IMR-90 (cell line): ENCODE data around the gene ASB13. TPM values are rescaled to one million over a fixed set of nuclear protein-coding genes. Genes with fewer than 3 reads are reported as not detected.

Source experiments
- ATAC-seq: fragments of 200-7000 bp; cut with Tn5 transposase; 2 replicates; pipeline ENCODE4 v1.9.1; 2020; ENCODE audit warnings: low read depth, mild to moderate bottlenecking, moderate library complexity
- BruUV-seq: library from RNA; stranded (reverse); fragments of 400-500 nt; replicated peaks from 2 replicates; lab custom pipeline; 2021; lab: Mats Ljungman, UMichigan
- CTCF ChIA-PET: fragments of 300-600 bp; formaldehyde crosslinking; extraction: SDS; loops from one replicate; lab custom pipeline; 2021; ENCODE audit warnings: antibody characterized with exemption; lab: Yijun Ruan, JAX
- POLR2A ChIA-PET: fragments of 300-600 bp; sonication (Branson Sonifier 250); formaldehyde crosslinking; loops from one replicate; lab custom pipeline; 2022; ENCODE audit warnings: antibody characterized with exemption; ENCODE audit not compliant: unreplicated experiment; lab: Charles Lee
- DNase-seq: peaks from one replicate; pipeline ENCODE4 v3.0.0; 2013
- H2AFZ ChIP-seq: replicated peaks from 2 replicates; pipeline ENCODE3; 2013; ENCODE audit warnings: low read length, mild to moderate bottlenecking; ENCODE audit not compliant: poor library complexity
- H2AK5ac ChIP-seq: 2 replicates; pipeline ENCODE4 v1.6.1; 2013; ENCODE audit warnings: low read depth, low read length, inconsistent platforms
- H2AK9ac ChIP-seq: replicated peaks from 2 replicates; pipeline ENCODE3; 2013; ENCODE audit warnings: mild to moderate bottlenecking, low read depth, low read length, moderate library complexity; ENCODE audit not compliant: poor library complexity
- H2BK120ac ChIP-seq: 2 replicates; pipeline ENCODE4 v1.6.1; 2013; ENCODE audit warnings: low read depth, low read length, inconsistent platforms
- H2BK15ac ChIP-seq: 3 replicates; pipeline ENCODE4 v1.6.1; 2013; ENCODE audit warnings: low read depth, low read length, inconsistent platforms
- H2BK20ac ChIP-seq: 2 replicates; pipeline ENCODE4 v1.6.1; 2013; ENCODE audit warnings: low read depth, mild to moderate bottlenecking, inconsistent platforms, low read length, moderate library complexity
- H2BK5ac ChIP-seq: 2 replicates; pipeline ENCODE4 v1.6.1; 2013; ENCODE audit warnings: mild to moderate bottlenecking, low read depth, low read length, inconsistent platforms; ENCODE audit not compliant: poor library complexity, severe bottlenecking
- H3K14ac ChIP-seq: replicated peaks from 2 replicates; pipeline ENCODE4 v1.6.1; 2013; ENCODE audit warnings: low read depth, low read length, inconsistent platforms
- H3K18ac ChIP-seq: 2 replicates; pipeline ENCODE4 v1.6.1; 2013; ENCODE audit warnings: low read depth, low read length, control low read depth
- H3K23ac ChIP-seq: 2 replicates; pipeline ENCODE4 v1.6.1; 2013; ENCODE audit warnings: low read depth, low read length, inconsistent platforms
- H3K27ac ChIP-seq: 2 replicates; pipeline ENCODE4 v1.5.1; 2013; ENCODE audit warnings: mild to moderate bottlenecking, control low read depth, low read length; ENCODE audit not compliant: insufficient read depth
- H3K27me3 ChIP-seq: 2 replicates; pipeline ENCODE4 v1.6.1; 2013; ENCODE audit warnings: low read length; ENCODE audit not compliant: control insufficient read depth, insufficient read depth
- H3K36me3 ChIP-seq: 2 replicates; pipeline ENCODE4 v1.6.1; 2013; ENCODE audit warnings: low read length, mixed read lengths; ENCODE audit not compliant: control insufficient read depth, insufficient read depth
- H3K4ac ChIP-seq: 2 replicates; pipeline ENCODE4 v1.6.1; 2013; ENCODE audit warnings: low read depth, low read length, inconsistent platforms
- H3K4me1 ChIP-seq: 2 replicates; pipeline ENCODE4 v1.6.1; 2013; ENCODE audit warnings: low read length, mixed read lengths; ENCODE audit not compliant: control insufficient read depth, insufficient read depth
- H3K4me2 ChIP-seq: 2 replicates; pipeline ENCODE4 v1.6.1; 2013; ENCODE audit warnings: low read depth, mild to moderate bottlenecking, control low read depth, low read length, moderate library complexity
- H3K4me3 ChIP-seq: 2 replicates; pipeline ENCODE4 v1.5.1; 2013; ENCODE audit warnings: low read depth, mild to moderate bottlenecking, control low read depth, low read length, moderate library complexity; ENCODE audit not compliant: insufficient read depth
- H3K56ac ChIP-seq: 2 replicates; pipeline ENCODE4 v1.6.1; 2013; ENCODE audit warnings: low read length, inconsistent platforms; ENCODE audit not compliant: insufficient read depth; ENCODE audit errors: extremely low read depth
- H3K79me1 ChIP-seq, 2 experiments: 2 replicates each; pipeline ENCODE4 v1.6.1; 2013; ENCODE audit warnings: low read length in 2 of 2, inconsistent platforms in 1 of 2, low read depth in 1 of 2
- H3K9ac ChIP-seq: 2 replicates; pipeline ENCODE4 v1.6.1; 2013; ENCODE audit warnings: low read depth, low read length, control low read depth
- H3K9me1 ChIP-seq: 2 replicates; pipeline ENCODE4 v1.6.1; 2013; ENCODE audit warnings: low read length, inconsistent platforms; ENCODE audit not compliant: insufficient read depth
- H3K9me3 ChIP-seq: 2 replicates; pipeline ENCODE4 v1.6.1; 2013; ENCODE audit warnings: low read length; ENCODE audit not compliant: control insufficient read depth, insufficient read depth
- H4K20me1 ChIP-seq: 2 replicates; pipeline ENCODE4 v1.6.1; 2013; ENCODE audit warnings: low read length, inconsistent platforms; ENCODE audit not compliant: insufficient read depth
- H4K5ac ChIP-seq: 2 replicates; pipeline ENCODE4 v1.6.1; 2013; ENCODE audit warnings: mild to moderate bottlenecking, low read depth, low read length, control low read depth
- H4K8ac ChIP-seq, 2 experiments: 2 replicates each; pipeline ENCODE4 v1.6.1; 2013; ENCODE audit warnings: low read depth in 2 of 2, low read length in 2 of 2, control low read depth in 1 of 2, inconsistent platforms in 1 of 2
- H4K91ac ChIP-seq: 2 replicates; pipeline ENCODE4 v1.6.1; 2013; ENCODE audit warnings: low read depth, low read length, inconsistent platforms; ENCODE audit not compliant: insufficient read depth
- CEBPB ChIP-seq: IDR thresholded peaks from 2 replicates; pipeline ENCODE4 v1.6.1; 2012; ENCODE audit warnings: low read depth, low read length, improper control_type of control experiment
- CHD1 ChIP-seq: IDR thresholded peaks from 2 replicates; pipeline ENCODE4 v1.6.1; 2012; ENCODE audit warnings: low read depth, low read length, improper control_type of control experiment
- CTCF ChIP-seq: conservative IDR thresholded peaks from 2 replicates; pipeline ENCODE4 v1.5.1; 2012; ENCODE audit warnings: mild to moderate bottlenecking, low read depth, low read length, improper control_type of control experiment
- ELK1 ChIP-seq: fragments of 150-350 bp; IDR thresholded peaks from 2 replicates; pipeline ENCODE4 v1.6.1; 2016; ENCODE audit warnings: low read depth, mild to moderate bottlenecking, low read length, moderate library complexity, borderline replicate concordance
- FOS ChIP-seq: fragments of 150-350 bp; IDR thresholded peaks from 2 replicates; pipeline ENCODE4 v1.6.1; 2016; ENCODE audit warnings: low read depth, low read length
- MAFK ChIP-seq: IDR thresholded peaks from 2 replicates; pipeline ENCODE4 v1.6.1; 2012; ENCODE audit warnings: low read depth, low read length, improper control_type of control experiment
- MAZ ChIP-seq: IDR thresholded peaks from 2 replicates; pipeline ENCODE4 v1.6.1; 2012; ENCODE audit warnings: low read depth, mild to moderate bottlenecking, low read length, improper control_type of control experiment, moderate library complexity, borderline replicate concordance
- MXI1 ChIP-seq: IDR thresholded peaks from 2 replicates; pipeline ENCODE4 v1.6.1; 2012; ENCODE audit warnings: low read depth, mild to moderate bottlenecking, low read length, moderate library complexity, borderline replicate concordance
- NFE2L2 ChIP-seq: fragments of 150-350 bp; IDR thresholded peaks from 2 replicates; pipeline ENCODE4 v1.6.1; 2016; ENCODE audit warnings: low read depth, mild to moderate bottlenecking, low read length
- POLR2A ChIP-seq: IDR thresholded peaks from 2 replicates; pipeline ENCODE4 v1.6.1; 2012; ENCODE audit warnings: mild to moderate bottlenecking, low read depth, low read length
- RAD21 ChIP-seq: IDR thresholded peaks from 2 replicates; pipeline ENCODE4 v1.6.1; 2012; ENCODE audit warnings: low read length, improper control_type of control experiment
- RCOR1 ChIP-seq: IDR thresholded peaks from 2 replicates; pipeline ENCODE4 v1.6.1; 2012; ENCODE audit warnings: mild to moderate bottlenecking, low read length, improper control_type of control experiment; ENCODE audit not compliant: insufficient replicate concordance
- RFX5 ChIP-seq: IDR thresholded peaks from 2 replicates; pipeline ENCODE4 v1.8.0; 2012; ENCODE audit warnings: low read depth, mild to moderate bottlenecking, low read length, moderate library complexity
- WGBS, 2 experiments: methylation state at CpG; one replicate each; pipeline versions ENCODE4 v1.1.5 to v1.1.7; 2013; ENCODE audit warnings: missing lambda C conversion rate in 2 of 2; ENCODE audit not compliant: insufficient read length in 1 of 2; ENCODE audit errors: extremely low coverage in 2 of 2; 5-methylcytosine and 5-hydroxymethylcytosine counted together
- dilution Hi-C: fragments of 300-500 bp; cut with HindIII; formaldehyde crosslinking; loops from one replicate; pipeline ENCODE4 v1.14.3; 2018; ENCODE audit warnings: low sequenced_read_pairs; ENCODE audit not compliant: unreplicated experiment
- in situ Hi-C: fragments of 300-500 bp; cut with MboI; formaldehyde crosslinking; loops from 3 replicates; pipeline ENCODE4 v1.14.3; 2019; ENCODE audit warnings: low sequenced_read_pairs, inconsistent platforms, mixed read lengths
- intact Hi-C: fragments of 100-400 bp; cut with micrococcal nuclease; formaldehyde crosslinking; loops from 2 replicates; pipeline ENCODE4 v1.10.0; 2022
- polyA plus RNA-seq, 3 experiments: library from polyadenylated mRNA; depleted of rRNA; stranded (reverse); fragments of >200 nt; gene quantifications; 2 replicates each; pipeline ENCODE4 v1.2.3, GENCODE V29; 2012; ENCODE audit warnings: low replicate concordance in 1 of 3
- total RNA-seq: library from RNA; depleted of rRNA; stranded (reverse); fragments of >200 nt; gene quantifications from 2 replicates; pipeline ENCODE4 v1.2.3, GENCODE V29; 2012
- TF ChIP-seq, protein P1 (sequence below): fragments of 150-350 bp; IDR thresholded peaks from 2 replicates; pipeline ENCODE4 v1.6.1; 2017; ENCODE audit warnings: mild to moderate bottlenecking, antibody characterized with exemption, low read length, low read depth

ASB13 gene
- total and polyA plus RNA-seq, 2 of the 4 experiments (the other 2 are of a cell fraction): 4.6 to 6.3 TPM

DNA sequence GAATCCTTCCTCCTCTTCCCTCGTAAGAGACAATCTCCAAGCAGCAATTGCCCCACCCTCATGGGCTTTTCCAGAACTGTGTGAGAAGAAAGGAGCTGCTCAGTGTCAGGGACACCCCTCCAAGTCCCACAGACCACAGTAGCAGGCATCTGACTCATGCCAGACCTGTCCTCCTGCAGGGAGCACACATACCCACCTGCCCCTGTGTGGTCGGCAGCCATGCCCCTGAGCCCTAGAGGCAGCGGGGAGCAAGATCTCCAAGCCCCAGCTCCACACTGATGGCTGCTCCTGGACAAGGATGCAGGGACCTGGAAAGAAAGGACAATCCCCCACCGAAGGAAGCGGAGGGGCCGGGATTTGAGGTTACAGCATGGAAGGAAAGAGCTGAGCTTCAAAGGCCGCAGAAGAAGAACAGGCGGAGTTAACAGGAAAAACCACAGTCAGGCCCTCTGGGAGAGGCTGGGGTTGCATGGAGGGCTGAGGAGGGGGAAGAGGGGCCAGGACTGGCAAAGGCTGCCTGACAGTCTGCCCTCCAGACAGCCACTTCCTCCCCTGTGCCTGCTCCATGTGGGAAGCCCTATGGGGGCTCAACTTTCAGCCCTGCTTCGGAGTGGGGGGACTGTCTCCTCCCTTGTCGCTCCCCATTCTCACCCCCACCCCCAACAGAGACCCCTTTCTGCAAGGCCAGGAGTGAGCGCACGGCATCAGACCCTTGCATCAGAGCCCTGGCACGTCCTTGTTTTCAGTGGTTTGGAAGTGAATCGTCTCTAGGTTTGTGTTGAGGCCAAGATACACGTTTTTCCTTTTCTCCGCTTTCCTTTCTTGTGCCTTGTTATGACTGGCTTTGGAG is 46.8 kb downstream of the ASB13 start:
- intact Hi-C loops: loop anchor here (5.0 to 10.0 kb wide), 4 partner anchors 72 to 802 kb away; no protein-coding TSS in a partner anchor
- Histone ChIP-seq H3K27me3 (no peaks in the 10 kb centered on the region), H3K4me3 (no peak overlapping the region), H3K4me2 (no peak overlapping the region), H2BK20ac (no peak overlapping the region), H3K9me1 (0 out of 2 replicates have a peak, but pooled peaks cover 3% of the 10 kb centered on the region), H3K36me3 (no peaks in the 10 kb centered on the region), H4K20me1 (no peaks in the 10 kb centered on the region), H2AFZ (peak overlapping the region; percentile 67), H3K79me1 (no peaks in the 10 kb centered on the region), H3K27ac (no peak overlapping the region), H3K4me1 (peaks cover 2% of the 10 kb centered on the region), H2AK9ac (peak overlapping the region; percentile 29), H2AK5ac (0 out of 2 replicates have a peak overlapping the region, but pooled peaks have one; percentile 27), H3K9me3 (no peaks in the 10 kb centered on the region), H2BK15ac (no peak overlapping the region), H3K4ac (0 out of 2 replicates have a peak overlapping the region, but pooled peaks have one; percentile 7), H3K18ac (no peak overlapping the region), H4K5ac (no peak overlapping the region), H2BK5ac (no peak overlapping the region), H4K8ac (no peak overlapping the region), H2BK120ac (peak overlapping the region; percentile 8), H3K23ac (no peak overlapping the region), H3K9ac (no peak overlapping the region), H3K14ac (no peak overlapping the region), H4K91ac (no peak overlapping the region), H3K56ac (no peak overlapping the region)
- in situ Hi-C loops: loop anchor here (5.0 to 25.0 kb wide), 2 partner anchors 177 to 782 kb away; partner anchors contain the start of gene AKR1E2
- CTCF ChIA-PET: no interaction called here
- POLR2A ChIA-PET: no interaction called here
- dilution Hi-C loops: no loop called here
- WGBS, 2 experiments: 41% methylated on average over 4 of the region's 16 CpGs; no CpG with 5 or more reads in 1 of the 2 experiments
- ATAC-seq: no peak
- BruUV-seq: no TSS peak
- DNase-seq: no peak
- no peak for TF ChIP-seq MXI1
- TF ChIP-seq, protein P1, sequence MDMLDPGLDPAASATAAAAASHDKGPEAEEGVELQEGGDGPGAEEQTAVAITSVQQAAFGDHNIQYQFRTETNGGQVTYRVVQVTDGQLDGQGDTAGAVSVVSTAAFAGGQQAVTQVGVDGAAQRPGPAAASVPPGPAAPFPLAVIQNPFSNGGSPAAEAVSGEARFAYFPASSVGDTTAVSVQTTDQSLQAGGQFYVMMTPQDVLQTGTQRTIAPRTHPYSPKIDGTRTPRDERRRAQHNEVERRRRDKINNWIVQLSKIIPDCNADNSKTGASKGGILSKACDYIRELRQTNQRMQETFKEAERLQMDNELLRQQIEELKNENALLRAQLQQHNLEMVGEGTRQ: no peak
- TF ChIP-seq CTCF: no peak
- TF ChIP-seq RFX5: no peak
- TF ChIP-seq FOS: no peak
- no peak for TF ChIP-seq ELK1
- no peak for TF ChIP-seq CHD1
- TF ChIP-seq RAD21: no peak
- no peak for TF ChIP-seq RCOR1
- TF ChIP-seq POLR2A: no peak
- no peak for TF ChIP-seq MAZ
- TF ChIP-seq CEBPB: no peak
- TF ChIP-seq NFE2L2: no peak
- TF ChIP-seq MAFK: no peak
